IPS DF 4.7 (cell line): Measurements from ENCODE around the gene MCM5.
"Not testable (repeated sequence)": the region's sequence is repeated elsewhere in the genome, so short reads cannot be mapped to it uniquely, and the experiment has no call there.

Source experiments
- DNase-seq: peaks from one replicate; pipeline ENCODE4 v3.0.0-alpha.2; 2013; ENCODE audit warnings: low spot score; ENCODE audit errors: extremely low read depth

MCM5 gene

DNA sequence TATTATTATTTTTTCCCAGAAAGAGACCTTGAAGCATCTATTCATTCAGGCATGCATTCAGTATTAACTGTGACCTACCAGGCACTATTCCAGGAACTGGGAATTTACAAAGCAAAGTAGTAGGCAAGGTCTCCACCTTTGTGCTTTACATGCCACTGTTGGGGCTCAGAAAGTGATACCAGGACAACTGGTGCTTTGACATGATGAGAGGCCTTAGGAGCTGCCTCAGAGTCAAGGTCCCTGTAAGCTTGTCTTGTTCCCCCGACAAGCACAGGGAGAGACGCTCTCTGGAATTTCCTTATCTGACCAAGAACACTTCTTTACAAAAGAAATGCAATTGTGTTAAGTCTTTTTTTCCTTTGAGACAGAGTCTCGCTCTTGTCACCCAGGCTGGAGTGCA, 21.3 kb upstream of the MCM5 start:
- DNase-seq = no peak

DNA sequence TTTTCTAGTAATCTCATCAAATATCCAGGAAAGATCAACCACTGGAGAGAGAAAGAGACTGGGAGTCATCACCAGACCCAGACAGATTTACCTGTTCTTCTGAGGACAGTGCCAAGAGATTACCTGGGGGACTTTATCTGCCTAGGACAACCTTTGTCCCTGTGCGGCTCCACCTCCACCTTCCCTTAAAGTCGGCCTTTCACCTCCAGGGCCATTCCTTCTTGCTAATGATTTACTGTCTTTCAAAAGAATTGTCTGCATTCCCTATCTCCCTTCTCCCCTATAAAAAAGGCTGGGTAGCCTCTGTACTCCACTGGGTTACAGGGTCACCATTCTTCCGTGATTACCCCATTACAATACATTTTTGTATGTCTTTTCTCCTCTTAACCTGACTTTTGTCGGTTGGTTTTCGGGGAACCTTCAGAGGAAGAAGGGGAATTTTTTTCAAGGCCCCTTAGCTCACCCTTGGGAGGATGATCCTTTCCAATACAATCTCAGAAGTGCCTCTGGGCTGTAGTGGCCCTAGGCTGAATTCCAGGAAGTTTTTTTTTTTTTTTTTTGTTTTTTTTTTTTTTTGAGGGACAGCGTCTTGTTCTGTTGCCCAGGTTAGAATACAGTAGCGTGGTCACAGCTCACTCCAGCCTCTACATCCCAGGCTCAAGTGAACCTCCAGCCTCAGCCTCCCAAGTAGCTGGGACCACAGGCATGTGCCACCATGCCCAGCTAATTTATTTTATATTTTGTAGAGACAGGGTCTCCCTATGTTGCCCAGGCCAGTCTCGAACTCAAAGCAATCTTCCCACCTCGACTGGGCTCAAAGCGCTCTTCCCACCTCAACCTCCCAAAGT, 20.6 kb upstream of the MCM5 start:
- DNase-seq = no peak

GRCh38 chr22:35380013-35380412, 19.9 kb upstream of the MCM5 start:
- DNase-seq = no peak

- DNase-seq = no peak
Measured at GRCh38 chr22:35380537-35381423, 19.2 kb upstream of the MCM5 start, which contains the start of gene HMOX1. Gene HMOX1 (plus strand): TSS chr22:35381096. CDS start chr22:35381174, 78 bp downstream.

DNA sequence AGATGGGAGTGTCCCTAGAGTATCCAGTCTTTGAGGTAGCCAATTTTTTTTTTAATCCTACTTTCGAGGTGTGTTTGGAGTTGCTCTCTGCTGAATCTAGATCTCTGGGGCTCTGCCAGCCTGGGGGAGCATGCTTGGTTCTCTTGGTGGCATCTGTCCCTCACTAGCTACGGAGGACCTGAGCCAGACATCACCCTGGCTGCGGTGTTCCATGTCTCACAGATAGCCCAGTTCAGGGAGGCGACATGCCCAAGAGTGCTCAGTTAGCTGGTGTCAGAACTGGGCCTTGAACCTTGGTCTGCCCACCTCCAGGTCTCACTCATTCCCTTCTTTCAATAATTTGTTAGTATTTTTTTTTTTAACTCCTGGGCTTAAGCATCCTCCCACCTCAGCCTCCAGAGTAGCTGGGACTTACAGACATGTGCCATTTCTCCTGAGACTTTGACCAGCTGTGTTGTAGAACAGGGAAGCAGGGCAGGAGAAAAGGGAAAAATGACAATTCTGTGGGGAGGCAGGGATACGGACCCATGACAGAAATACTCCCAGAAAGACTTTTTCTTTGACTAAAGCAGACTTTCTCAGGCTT, 18.4 kb upstream of the MCM5 start:
- no peak for DNase-seq

DNA sequence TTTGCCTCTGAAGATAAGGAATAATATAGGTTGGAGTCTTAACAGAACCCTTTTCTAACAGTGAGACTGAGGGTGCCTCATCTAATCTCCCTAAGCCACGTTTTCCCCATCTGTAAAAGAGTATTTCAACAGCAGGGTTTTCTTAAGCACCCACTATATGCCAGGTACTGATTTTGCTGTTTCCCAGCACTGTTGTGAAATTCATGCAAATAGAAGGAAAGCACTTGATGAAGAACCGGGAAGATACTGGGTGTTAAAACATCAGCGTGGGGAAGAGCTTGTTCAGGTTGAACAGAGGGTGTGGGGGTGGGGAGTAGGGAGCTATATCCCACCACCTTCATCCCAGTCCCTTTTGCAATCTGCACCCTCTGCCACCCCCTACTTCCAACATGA, 16.3 kb upstream of the MCM5 start:
- DNase-seq = no peak

DNA sequence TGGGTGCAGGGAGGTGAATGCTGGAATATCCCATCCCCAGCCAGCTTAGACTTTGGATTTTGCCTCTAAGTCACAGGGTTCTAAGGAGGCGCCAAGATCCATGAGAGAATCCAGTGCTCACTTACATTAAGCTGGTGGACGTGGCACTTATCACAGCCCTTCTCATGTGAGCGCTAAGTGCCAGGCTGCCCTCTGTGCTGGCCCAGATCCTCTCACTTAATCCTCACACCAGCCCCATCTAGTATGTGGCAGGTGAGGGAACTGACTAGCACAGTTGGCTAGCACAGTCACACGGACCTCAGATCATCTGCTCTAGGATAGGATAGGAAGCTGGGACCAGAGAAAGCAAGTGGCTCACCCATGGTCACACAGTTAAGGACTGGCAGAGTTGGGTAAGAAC, 15.4 kb upstream of the MCM5 start:
- no peak for DNase-seq

DNA sequence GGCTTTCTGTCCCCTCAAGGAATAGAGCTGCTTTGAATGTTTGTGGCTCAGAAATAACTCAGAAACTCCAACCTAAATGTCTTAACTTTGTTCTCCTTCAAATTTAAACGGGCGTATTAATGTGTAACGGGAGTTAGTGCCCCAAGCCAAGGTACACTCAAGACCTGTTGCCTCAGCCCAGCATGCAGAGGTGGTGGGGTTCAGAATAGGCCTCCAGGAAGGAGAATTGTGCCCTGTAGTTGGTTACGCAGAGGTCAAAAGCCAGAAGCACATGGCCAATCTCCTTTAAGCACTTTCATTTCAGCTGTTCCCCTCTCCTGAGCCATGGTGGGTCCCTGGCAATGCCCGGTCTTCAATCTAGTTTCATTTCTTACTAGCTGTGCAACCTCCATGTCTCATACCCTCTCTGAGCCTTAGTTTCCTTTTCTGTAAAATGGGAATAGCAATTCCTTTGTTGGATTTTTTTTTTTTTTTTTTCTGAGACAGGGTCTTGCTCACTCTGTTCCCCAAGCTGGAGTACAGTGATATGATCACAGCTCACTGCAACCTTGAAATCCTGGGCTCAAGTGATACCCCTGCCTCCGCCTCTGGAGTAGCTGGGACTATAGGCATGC, 14.9 kb upstream of the MCM5 start:
- no peak for DNase-seq

GRCh38 chr22:35386670-35387288, 13.2 kb upstream of the MCM5 start:
- DNase-seq = no peak

- no peak for DNase-seq
Measured at GRCh38 chr22:35390933-35391332, 9.0 kb upstream of the MCM5 start.

GRCh38 chr22:35392357-35392756, 7.6 kb upstream of the MCM5 start:
- DNase-seq = no peak

- DNase-seq = no peak
Measured at GRCh38 chr22:35393116-35394010, 6.6 kb upstream of the MCM5 start.

DNA sequence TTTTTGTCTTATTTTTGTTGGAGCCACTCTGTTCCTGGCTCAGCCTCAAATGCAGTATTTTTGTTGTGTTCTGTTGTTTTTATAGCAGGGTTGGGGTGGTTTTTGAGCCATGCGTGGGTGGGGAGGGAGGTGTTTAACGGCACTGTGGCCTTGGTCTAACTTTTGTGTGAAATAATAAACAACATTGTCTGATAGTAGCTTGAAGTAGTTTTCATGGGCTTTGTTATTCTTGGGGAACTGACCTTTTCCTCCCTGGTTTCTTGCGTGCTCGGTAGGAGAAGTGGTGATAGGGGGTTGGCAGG, 6.0 kb upstream of the MCM5 start:
- no peak for DNase-seq

GRCh38 chr22:35394810-35395563, 5.0 kb upstream of the MCM5 start:
- DNase-seq = no peak

- not testable (repeated sequence) for DNase-seq
Measured at GRCh38 chr22:35396622-35397021, 3.3 kb upstream of the MCM5 start.

DNA sequence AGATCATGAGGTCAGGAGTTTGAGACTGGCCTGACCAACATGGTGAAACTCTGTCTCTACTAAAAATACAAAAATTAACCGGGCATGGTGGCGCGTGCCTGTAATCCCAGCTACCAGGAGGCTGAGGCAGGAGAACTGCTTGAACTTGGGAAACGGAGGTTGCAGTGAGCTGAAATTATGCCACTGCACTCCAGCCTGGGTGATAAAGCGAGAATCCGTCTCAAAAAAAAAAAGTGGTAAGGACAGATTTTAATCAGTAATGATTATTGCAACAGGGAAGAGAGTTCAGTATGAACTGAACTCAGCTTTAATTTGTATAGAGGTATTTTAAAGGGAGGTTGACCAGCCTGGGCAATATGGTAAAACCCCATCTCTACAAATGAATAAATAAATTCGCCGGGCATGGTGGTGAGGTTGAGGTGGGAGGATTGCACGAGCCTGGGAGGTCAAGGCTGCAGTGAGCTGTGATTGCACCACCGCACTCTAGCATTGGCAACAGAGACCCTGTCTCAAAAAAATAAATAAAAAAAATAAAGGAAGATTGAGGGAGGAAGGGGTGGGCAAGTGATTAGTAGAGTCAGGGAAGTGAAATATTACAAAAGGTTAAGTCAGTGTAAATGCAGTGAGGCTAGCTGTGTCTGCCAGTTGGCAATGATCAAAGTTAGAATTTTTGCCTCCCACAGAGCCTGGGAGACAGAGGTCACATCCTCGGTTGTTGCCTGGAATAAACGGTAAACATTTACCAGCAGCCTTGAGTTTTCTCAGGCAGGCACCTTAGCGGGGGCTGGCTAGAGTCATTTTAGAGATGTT, 2.6 kb upstream of the MCM5 start:
- DNase-seq = no peak

DNA sequence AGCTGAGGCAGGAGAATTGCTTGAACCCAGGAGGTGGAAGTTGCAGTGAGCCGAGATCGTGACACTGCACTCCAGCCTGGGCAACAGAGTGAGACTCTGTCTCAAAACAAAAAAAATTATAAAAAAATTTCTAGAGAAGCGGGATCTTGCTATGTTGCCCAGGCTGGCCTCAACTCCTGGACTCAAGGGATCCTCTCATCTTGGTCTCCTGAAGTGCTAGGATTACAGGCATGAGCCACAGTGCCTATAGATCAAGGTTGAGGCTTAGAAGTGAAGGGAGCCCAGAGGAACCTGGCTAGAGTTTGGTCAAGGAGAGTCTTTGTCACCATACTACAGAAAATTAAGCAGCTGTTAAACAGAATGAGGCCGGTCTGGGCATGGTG, 1.4 kb upstream of the MCM5 start:
- no peak for DNase-seq

- DNase-seq = no peak
Measured at GRCh38 chr22:35399114-35399677, 744 bp upstream of the MCM5 start.

- DNase-seq = no peak
Measured at GRCh38 chr22:35400501-35400790, 506 bp downstream of the MCM5 start.
